Gastroesophageal sphincter (tissue), 3 donors: Measurements from ENCODE around the gene ZNF512.

ENCODE experiments used
- POLR2A ChIP-seq, 2 donors: fragments of 450-650 bp; IDR thresholded peaks; one replicate each; pipeline ENCODE4 v1.6.1; 2017; ENCODE audit warnings: antibody characterized with exemption in 2 of 2, mild to moderate bottlenecking in 2 of 2, moderate library complexity in 1 of 2
- POLR2AphosphoS5 ChIP-seq: sonication (generic); formaldehyde crosslinking; IDR thresholded peaks from one replicate; pipeline ENCODE4 v1.6.1; 2017; ENCODE audit warnings: antibody characterized with exemption
- TF ChIP-seq, protein P1 (sequence below), 4 experiments: fragments of 200-600 bp in 2 of 4; fragments of 450-650 bp in 2 of 4; sonication (generic) in 1 of 4; IDR thresholded peaks; one replicate each; pipeline ENCODE4 v1.5.1; 2017 to 2019; ENCODE audit warnings: antibody characterized with exemption in 4 of 4, mild to moderate bottlenecking in 2 of 4, moderate library complexity in 2 of 4

- TF ChIP-seq POLR2A (IDR thresholded peaks at IDR 0.05) (no peak), POLR2AphosphoS5 (no peak)
- TF ChIP-seq, protein P1, sequence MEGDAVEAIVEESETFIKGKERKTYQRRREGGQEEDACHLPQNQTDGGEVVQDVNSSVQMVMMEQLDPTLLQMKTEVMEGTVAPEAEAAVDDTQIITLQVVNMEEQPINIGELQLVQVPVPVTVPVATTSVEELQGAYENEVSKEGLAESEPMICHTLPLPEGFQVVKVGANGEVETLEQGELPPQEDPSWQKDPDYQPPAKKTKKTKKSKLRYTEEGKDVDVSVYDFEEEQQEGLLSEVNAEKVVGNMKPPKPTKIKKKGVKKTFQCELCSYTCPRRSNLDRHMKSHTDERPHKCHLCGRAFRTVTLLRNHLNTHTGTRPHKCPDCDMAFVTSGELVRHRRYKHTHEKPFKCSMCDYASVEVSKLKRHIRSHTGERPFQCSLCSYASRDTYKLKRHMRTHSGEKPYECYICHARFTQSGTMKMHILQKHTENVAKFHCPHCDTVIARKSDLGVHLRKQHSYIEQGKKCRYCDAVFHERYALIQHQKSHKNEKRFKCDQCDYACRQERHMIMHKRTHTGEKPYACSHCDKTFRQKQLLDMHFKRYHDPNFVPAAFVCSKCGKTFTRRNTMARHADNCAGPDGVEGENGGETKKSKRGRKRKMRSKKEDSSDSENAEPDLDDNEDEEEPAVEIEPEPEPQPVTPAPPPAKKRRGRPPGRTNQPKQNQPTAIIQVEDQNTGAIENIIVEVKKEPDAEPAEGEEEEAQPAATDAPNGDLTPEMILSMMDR (IDR thresholded peaks at IDR 0.05): no peak
These were observed 55.9 kb downstream of the ZNF512 start for GRCh38 chr2:27638709-27639108.
